Peyer's patch (tissue), 4 donors: ENCODE measurements around the gene TMCC3. TPM values are rescaled to one million over a fixed set of nuclear protein-coding genes. Genes with fewer than 3 reads are reported as not detected.
A peak's percentile ranks its signal among the peaks of the same experiment; 100 is the strongest.
"Not testable (repeated sequence)": the region's sequence is repeated elsewhere in the genome, so short reads cannot be mapped to it uniquely, and the experiment has no call there.

Experiments used
- DNase-seq, 3 donors: peaks; one replicate each; pipeline ENCODE4 v3.0.0-alpha.2; 2017 to 2019
- H3K27ac ChIP-seq, 4 donors: fragments of 200-600 bp; sonication (generic); one replicate each; pipeline ENCODE4 v1.5.1; 2016 to 2019
- H3K27me3 ChIP-seq, 2 donors: fragments of 200-600 bp; sonication (generic); one replicate each; pipeline ENCODE4 v1.5.1; 2019
- H3K36me3 ChIP-seq, 3 donors: fragments of 200-600 bp; sonication (generic); one replicate each; pipeline ENCODE4 v1.5.1; 2016 to 2019
- H3K4me1 ChIP-seq, 4 donors: fragments of 200-600 bp; sonication (generic); one replicate each; pipeline ENCODE4 v1.5.1; 2016 to 2019
- H3K4me3 ChIP-seq, 4 donors: fragments of 200-600 bp; sonication (generic); 1 replicate in 3 of 4; 2 replicates in 1 of 4; pipeline ENCODE4 v1.5.1; 2016 to 2019; ENCODE audit warnings: mild to moderate bottlenecking in 1 of 4
- H3K9me3 ChIP-seq, 4 donors: fragments of 200-600 bp; sonication (generic); one replicate each; pipeline ENCODE4 v1.5.1; 2016 to 2019; ENCODE audit warnings: mild to moderate bottlenecking in 1 of 4
- POLR2A ChIP-seq, 2 donors: fragments of 450-650 bp; IDR thresholded peaks; one replicate each; pipeline ENCODE4 v1.5.1; 2017; ENCODE audit warnings: antibody characterized with exemption in 2 of 2, mild to moderate bottlenecking in 2 of 2, moderate library complexity in 2 of 2
- total RNA-seq, 4 donors: library from RNA; depleted of rRNA; stranded (reverse); fragments of >200 nt; gene quantifications; one replicate each; pipeline ENCODE4 v1.1.0, GENCODE V29; 2016
- TF ChIP-seq, protein P1 (sequence below), 6 experiments: fragments of 450-650 bp in 4 of 6; fragments of 200-600 bp in 2 of 6; sonication (generic) in 1 of 6; IDR thresholded peaks; one replicate each; pipeline ENCODE4 v1.5.1; 2017 to 2019; ENCODE audit warnings: antibody characterized with exemption in 6 of 6, mild to moderate bottlenecking in 3 of 6, moderate library complexity in 1 of 6

The TMCC3 gene
- total RNA-seq, 4 donors from 2014 or later: 15.7 to 50.3 (median 32.1) TPM

- Histone ChIP-seq H3K36me3 (no peaks in the 10 kb centered on the region), H3K27me3 (no peaks in the 10 kb centered on the region), H3K4me3 (peak overlapping the region in 3 of 4 donors; percentile 10 to 53 (median 47)), H3K4me1 (peaks cover 0 to 17% (median 2%) of the 10 kb centered on the region in 4 donors), H3K9me3 (no peaks in the 10 kb centered on the region), H3K27ac (peak overlapping the region in 3 of 4 donors; percentile 64 to 89 (median 87))
- TF ChIP-seq, protein P1, sequence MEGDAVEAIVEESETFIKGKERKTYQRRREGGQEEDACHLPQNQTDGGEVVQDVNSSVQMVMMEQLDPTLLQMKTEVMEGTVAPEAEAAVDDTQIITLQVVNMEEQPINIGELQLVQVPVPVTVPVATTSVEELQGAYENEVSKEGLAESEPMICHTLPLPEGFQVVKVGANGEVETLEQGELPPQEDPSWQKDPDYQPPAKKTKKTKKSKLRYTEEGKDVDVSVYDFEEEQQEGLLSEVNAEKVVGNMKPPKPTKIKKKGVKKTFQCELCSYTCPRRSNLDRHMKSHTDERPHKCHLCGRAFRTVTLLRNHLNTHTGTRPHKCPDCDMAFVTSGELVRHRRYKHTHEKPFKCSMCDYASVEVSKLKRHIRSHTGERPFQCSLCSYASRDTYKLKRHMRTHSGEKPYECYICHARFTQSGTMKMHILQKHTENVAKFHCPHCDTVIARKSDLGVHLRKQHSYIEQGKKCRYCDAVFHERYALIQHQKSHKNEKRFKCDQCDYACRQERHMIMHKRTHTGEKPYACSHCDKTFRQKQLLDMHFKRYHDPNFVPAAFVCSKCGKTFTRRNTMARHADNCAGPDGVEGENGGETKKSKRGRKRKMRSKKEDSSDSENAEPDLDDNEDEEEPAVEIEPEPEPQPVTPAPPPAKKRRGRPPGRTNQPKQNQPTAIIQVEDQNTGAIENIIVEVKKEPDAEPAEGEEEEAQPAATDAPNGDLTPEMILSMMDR (IDR thresholded peaks at IDR 0.05): no peak
- TF ChIP-seq POLR2A (IDR thresholded peaks at IDR 0.05): peak; percentile 80 to 82
- peak in 2 of 3 donors; percentile 81 to 85 for DNase-seq
Observed at GRCh38 chr12:94615260-94616181, 34.8 kb downstream of the TMCC3 start.

DNA sequence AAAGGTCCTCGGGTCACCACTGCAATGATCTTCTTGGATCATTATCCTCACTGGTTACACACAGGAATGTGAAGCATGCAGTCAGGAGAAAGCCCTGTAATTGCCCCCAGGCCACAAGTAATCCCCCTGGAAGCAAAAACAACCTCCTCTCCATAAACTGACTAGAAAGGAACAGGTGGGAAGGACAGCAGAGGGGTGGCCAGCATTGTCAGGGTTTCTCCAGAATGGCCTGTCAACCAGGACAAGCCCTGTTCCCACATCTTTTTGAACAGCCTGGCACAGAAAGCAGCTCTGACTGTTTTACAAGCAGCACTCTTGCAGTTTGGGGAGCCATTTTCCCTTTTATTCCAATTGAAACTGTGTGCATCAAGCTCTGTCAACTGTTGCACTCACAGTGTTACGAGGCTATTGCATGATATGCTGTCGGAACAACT is 36.1 kb downstream of the TMCC3 start:
- no peaks in the 10 kb centered on the region for H3K9me3 ChIP-seq
- peak overlapping the region in 2 of 4 donors; percentile 64 to 89 for H3K27ac ChIP-seq
- H3K4me3 ChIP-seq: peak overlapping the region in 2 of 4 donors; percentile 47 to 53
- H3K4me1 ChIP-seq: peaks cover 0 to 17% (median 2%) of the 10 kb centered on the region in 4 donors
- no peaks in the 10 kb centered on the region for H3K36me3 ChIP-seq
- TF ChIP-seq POLR2A (IDR thresholded peaks at IDR 0.05): no peak
- TF ChIP-seq, protein P1 (IDR thresholded peaks at IDR 0.05): no peak
- no peaks in the 10 kb centered on the region for H3K27me3 ChIP-seq
- peak in 1 of 3 donors; percentile 32 for DNase-seq

- Histone ChIP-seq H3K27ac (no peak overlapping the region), H3K27me3 (no peaks in the 10 kb centered on the region), H3K4me3 (no peak overlapping the region), H3K4me1 (no peaks in the 10 kb centered on the region), H3K36me3 (no peaks in the 10 kb centered on the region), H3K9me3 (no peaks in the 10 kb centered on the region)
- DNase-seq: peak in 1 of 3 donors; percentile 38
- no peak for TF ChIP-seq POLR2A (IDR thresholded peaks at IDR 0.05)
- TF ChIP-seq, protein P1 (IDR thresholded peaks at IDR 0.05): no peak
Observed at GRCh38 chr12:94609917-94610443, 40.4 kb downstream of the TMCC3 start.

DNA sequence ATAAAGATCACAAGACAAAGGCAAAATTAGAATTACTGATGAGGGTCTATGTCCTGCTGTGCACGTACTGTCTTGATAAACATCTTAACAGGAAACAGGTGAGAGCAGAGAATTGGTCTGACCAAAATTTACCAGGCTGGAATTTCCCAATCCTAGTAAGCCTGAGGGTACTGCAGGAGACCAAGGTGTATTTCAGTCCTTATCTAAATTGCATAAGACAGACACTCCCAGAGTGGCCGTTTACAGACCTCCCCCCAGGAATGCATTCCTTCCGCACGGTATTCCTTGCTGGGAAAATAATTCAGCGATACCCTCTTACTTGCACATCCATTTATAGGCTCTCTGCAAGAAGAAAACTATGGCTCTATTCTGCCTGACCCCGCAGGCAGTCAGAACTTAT is 43.5 kb downstream of the TMCC3 start:
- not testable (repeated sequence) for H3K36me3 ChIP-seq, H3K4me1 ChIP-seq, H3K4me3 ChIP-seq, H3K27ac ChIP-seq, H3K9me3 ChIP-seq, H3K27me3 ChIP-seq, DNase-seq

GRCh38 chr12:94604366-94604698 is 46.0 kb downstream of the TMCC3 start:
- TF ChIP-seq, protein P1 (IDR thresholded peaks at IDR 0.05): no peak
- TF ChIP-seq POLR2A (IDR thresholded peaks at IDR 0.05): no peak
- H3K36me3 ChIP-seq: no peaks in the 10 kb centered on the region
- no peak for DNase-seq

More at GRCh38 chr12:94604366-94604698, 46.0 kb downstream of the TMCC3 start:
- no peak overlapping the region for H3K27ac ChIP-seq
- H3K4me1 ChIP-seq: no peaks in the 10 kb centered on the region
- H3K27me3 ChIP-seq: no peaks in the 10 kb centered on the region
- H3K9me3 ChIP-seq: no peaks in the 10 kb centered on the region
- H3K4me3 ChIP-seq: no peak overlapping the region
